GM21723 (cell line): ENCODE results near the gene TEX35.

Experiments used
- ATAC-seq: cut with Tn5 transposase; IDR thresholded peaks from one replicate; pipeline ENCODE4 v1.9.1; 2021; ENCODE audit warnings: mild to moderate bottlenecking, moderate library complexity; ENCODE audit not compliant: unreplicated experiment

Gene TEX35

GRCh38 chr1:178512566-178513277, at the start of gene TEX35:
TSS of gene TEX35 (plus strand) at chr1:178513109. CDS start at chr1:178513189, 80 bp downstream.
- no peak for ATAC-seq

- no peak for ATAC-seq
Observed at GRCh38 chr1:178464141-178464540, 48.8 kb upstream of the TEX35 start.

GRCh38 chr1:178464566-178464965, 48.3 kb upstream of the TEX35 start:
- ATAC-seq: no peak

- no peak for ATAC-seq
Observed at GRCh38 chr1:178465011-178465410, 47.9 kb upstream of the TEX35 start.

GRCh38 chr1:178467837-178468236, 45.1 kb upstream of the TEX35 start:
- ATAC-seq: no peak

GRCh38 chr1:178470411-178470960, 42.4 kb upstream of the TEX35 start:
- no peak for ATAC-seq

- ATAC-seq: no peak
Observed at GRCh38 chr1:178472531-178472930, 40.4 kb upstream of the TEX35 start.

- ATAC-seq: no peak
Observed at GRCh38 chr1:178477373-178477772, 35.5 kb upstream of the TEX35 start.

GRCh38 chr1:178477841-178478240, 35.1 kb upstream of the TEX35 start:
- no peak for ATAC-seq

GRCh38 chr1:178483251-178483957, 29.5 kb upstream of the TEX35 start:
- no peak for ATAC-seq

GRCh38 chr1:178484698-178485225, 28.1 kb upstream of the TEX35 start:
- no peak for ATAC-seq

GRCh38 chr1:178485541-178485981, 27.3 kb upstream of the TEX35 start:
- ATAC-seq: no peak

- no peak for ATAC-seq
Observed at GRCh38 chr1:178486100-178487069, 26.5 kb upstream of the TEX35 start.

- ATAC-seq: no peak
Observed at GRCh38 chr1:178487070-178487615, 25.8 kb upstream of the TEX35 start.

- no peak for ATAC-seq
Observed at GRCh38 chr1:178488393-178488792, 24.5 kb upstream of the TEX35 start.

GRCh38 chr1:178489399-178489798, 23.5 kb upstream of the TEX35 start:
- ATAC-seq: no peak

GRCh38 chr1:178490136-178490535, 22.8 kb upstream of the TEX35 start:
- no peak for ATAC-seq

GRCh38 chr1:178490967-178491366, 21.9 kb upstream of the TEX35 start:
- no peak for ATAC-seq

- no peak for ATAC-seq
Observed at GRCh38 chr1:178491721-178492120, 21.2 kb upstream of the TEX35 start.

- ATAC-seq: no peak
Observed at GRCh38 chr1:178492341-178492740, 20.6 kb upstream of the TEX35 start.
